Transverse colon (tissue), 4 donors: ENCODE measurements around the gene PIM3. TPM values are rescaled to one million over a fixed set of nuclear protein-coding genes. Genes with fewer than 3 reads are reported as not detected.

ENCODE experiments used
- DNase-seq: peaks from one replicate; pipeline ENCODE4 v3.0.0-alpha.2; 2019
- H3K27ac ChIP-seq, 4 donors: fragments of 200-600 bp; sonication (generic); 2 replicates each; pipeline ENCODE4 v1.5.1; 2016 to 2018; ENCODE audit warnings: inconsistent platforms in 4 of 4
- H3K27me3 ChIP-seq: fragments of 200-600 bp; sonication (generic); 2 replicates; pipeline ENCODE4 v1.5.1; 2017; ENCODE audit warnings: inconsistent platforms
- H3K36me3 ChIP-seq, 4 donors: fragments of 200-600 bp; sonication (generic); 2 replicates each; pipeline ENCODE4 v1.5.1; 2017 to 2019; ENCODE audit warnings: inconsistent platforms in 4 of 4
- H3K4me1 ChIP-seq, 4 donors: fragments of 200-600 bp; sonication (generic); 2 replicates each; pipeline ENCODE4 v1.5.1; 2017 to 2020; ENCODE audit warnings: inconsistent platforms in 4 of 4
- H3K4me3 ChIP-seq, 4 donors: fragments of 200-600 bp; sonication (generic); 1 replicate in 1 of 4; 2 replicates in 3 of 4; pipeline versions ENCODE4 v1.5.1 to v1.6.1; 2017 to 2019; ENCODE audit warnings: inconsistent platforms in 4 of 4
- H3K9me3 ChIP-seq, 2 donors: fragments of 200-600 bp; sonication (generic); 2 replicates each; pipeline ENCODE4 v1.5.1; 2017 to 2019; ENCODE audit warnings: inconsistent platforms in 2 of 2
- CTCF ChIP-seq, 5 experiments: fragments of 200-600 bp in 3 of 5; fragments of 450-650 bp in 2 of 5; sonication (generic) in 3 of 5; IDR thresholded peaks; 1 replicate in 2 of 5; 2 replicates in 3 of 5; pipeline ENCODE4 v1.5.1; 2016 to 2017; ENCODE audit warnings: antibody characterized with exemption in 5 of 5, inconsistent platforms in 3 of 5, mild to moderate bottlenecking in 2 of 5, moderate library complexity in 1 of 5
- EP300 ChIP-seq: sonication (generic); formaldehyde crosslinking; IDR thresholded peaks from one replicate; pipeline ENCODE4 v1.6.1; 2017; ENCODE audit warnings: antibody characterized with exemption, low read depth
- POLR2A ChIP-seq: fragments of 450-650 bp; IDR thresholded peaks from one replicate; pipeline ENCODE4 v1.6.1; 2016; ENCODE audit warnings: antibody characterized with exemption, mild to moderate bottlenecking, moderate library complexity
- POLR2AphosphoS5 ChIP-seq, 3 donors: sonication (generic); formaldehyde crosslinking; IDR thresholded peaks; one replicate each; pipeline ENCODE4 v1.6.1; 2016; ENCODE audit warnings: antibody characterized with exemption in 3 of 3
- WGBS, 2 donors: methylation state at CpG; one replicate each; pipeline ENCODE4 v1.1.5; 2018; ENCODE audit warnings: low coverage in 1 of 2; 5-methylcytosine and 5-hydroxymethylcytosine counted together
- in situ Hi-C, 4 donors: fragments of 200-750 bp; cut with MboI; loops; one replicate each; pipeline versions ENCODE4 v1.15.0 to v1.15.1; 2017; ENCODE audit warnings: low sequenced_read_pairs in 3 of 4, low pct_ligation_motif_present in 1 of 4, low pct_unique_long_range_greater_than_20kb in 1 of 4
- intact Hi-C: fragments of 100-400 bp; cut with DNase I; formaldehyde crosslinking; loops from one replicate; pipeline ENCODE4 v1.15.1; 2023; ENCODE audit warnings: low total_unique reads
- total RNA-seq, 4 donors: library from RNA; depleted of rRNA; stranded (reverse); fragments of >200 nt; gene quantifications; one replicate each; pipeline ENCODE4 v1.1.0, GENCODE V29; 2016

PIM3 gene
- total RNA-seq, 4 donors from 2014 or later, result 115 to 290 (median 147) TPM

DNA sequence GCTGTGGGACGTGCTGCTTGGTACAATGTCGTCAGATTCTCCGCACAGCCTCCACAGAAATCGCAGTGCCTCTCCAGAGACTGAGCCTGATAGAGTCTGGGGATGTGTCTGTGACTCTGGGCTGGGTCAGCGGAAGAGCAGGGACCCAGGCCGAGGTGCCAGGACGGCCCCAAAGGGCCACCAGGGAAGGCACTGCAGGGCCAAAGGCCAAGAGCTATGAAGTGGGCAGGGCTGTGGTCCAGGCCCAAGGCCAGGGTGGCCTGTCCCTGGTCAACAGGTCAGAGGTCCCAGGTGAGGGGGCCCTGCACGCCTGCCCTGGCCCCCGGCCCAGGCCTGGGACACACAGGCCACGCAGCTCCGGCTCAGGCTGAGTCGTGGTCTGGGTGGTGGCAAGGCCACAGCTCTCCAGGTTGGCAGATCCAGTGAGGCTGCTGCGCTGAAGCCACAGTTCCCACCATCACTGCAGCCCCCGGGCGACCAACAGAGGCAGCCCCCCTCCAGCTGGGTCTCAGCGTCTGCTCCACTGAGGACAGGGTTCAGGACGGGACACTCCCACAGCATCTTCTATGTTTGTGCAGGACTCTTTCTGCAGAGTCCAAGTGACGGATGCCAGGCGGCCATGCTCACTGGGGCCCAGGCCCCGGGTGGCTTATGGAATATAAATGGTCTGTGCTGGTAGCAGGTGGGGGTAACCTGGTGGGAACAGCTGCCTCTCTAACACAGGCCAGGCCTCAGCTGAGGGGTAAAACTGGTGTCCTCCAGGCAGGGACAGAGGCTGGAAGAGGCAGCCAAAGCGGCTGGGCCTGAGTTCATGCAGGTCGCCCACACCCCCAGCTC is 4.8 kb upstream of the PIM3 start:
- no peak overlapping the region for H3K27ac ChIP-seq
- H3K27me3 ChIP-seq, result no peaks in the 10 kb centered on the region
- in situ Hi-C loops (loop anchor here in 1 of 4 donors (25.0 kb wide), 1 partner anchor 93 kb away; the partner anchor contains the start of gene ZBED4), intact Hi-C loops (no loop called here)
- H3K4me1 ChIP-seq, result peaks cover 20 to 49% (median 35%) of the 10 kb centered on the region in 4 donors
- H3K9me3 ChIP-seq, result no peaks in the 10 kb centered on the region
- TF ChIP-seq POLR2AphosphoS5 (IDR thresholded peaks at IDR 0.05) (no peak), EP300 (no peak), POLR2A (no peak), CTCF (IDR thresholded peaks at IDR 0.05) (no peak)
- WGBS, 2 donors, result 95% methylated on average over 21 of the region's 22 CpGs; no CpG with 5 or more reads in 1 of the 2 donors
- H3K36me3 ChIP-seq, result no peaks in the 10 kb centered on the region
- peak; percentile 6 for DNase-seq
- no peak overlapping the region for H3K4me3 ChIP-seq

DNA sequence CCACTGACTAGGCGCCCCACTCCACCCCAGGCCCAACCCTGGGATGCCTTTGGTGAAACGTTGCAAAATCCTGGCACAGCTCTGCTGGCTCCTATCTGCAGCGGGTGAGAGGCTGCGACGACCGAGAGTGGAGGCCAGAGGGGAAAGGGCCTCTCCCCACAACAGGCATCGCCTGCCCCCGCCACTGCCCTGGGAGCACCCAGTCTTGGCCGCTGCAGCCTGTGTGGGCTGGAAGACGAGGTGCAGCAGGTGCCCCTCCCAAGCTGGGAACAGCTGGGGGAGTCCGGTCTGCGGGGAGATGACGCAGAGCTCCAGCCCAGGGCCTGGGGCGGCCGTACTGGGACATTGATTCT is 4.2 kb upstream of the PIM3 start:
- H3K27me3 ChIP-seq, result no peaks in the 10 kb centered on the region
- no peak for DNase-seq
- in situ Hi-C loops, result loop anchor here in 1 of 4 donors (25.0 kb wide), 1 partner anchor 94 kb away; the partner anchor contains the start of gene ZBED4
- H3K36me3 ChIP-seq, result no peaks in the 10 kb centered on the region
- 90% methylated on average over 15 of the region's 15 CpGs; no CpG with 5 or more reads in 1 of the 2 donors for WGBS, 2 donors
- TF ChIP-seq POLR2A, result no peak
- peaks cover 20 to 45% (median 33%) of the 10 kb centered on the region in 4 donors for H3K4me1 ChIP-seq
- intact Hi-C loops, result no loop called here
- no peak overlapping the region for H3K27ac ChIP-seq
- H3K4me3 ChIP-seq, result no peak overlapping the region
- no peaks in the 10 kb centered on the region for H3K9me3 ChIP-seq

GRCh38 chr22:49956914-49957825 is 3.4 kb upstream of the PIM3 start:
- in situ Hi-C loops (loop anchor here in 1 of 4 donors (25.0 kb wide), 1 partner anchor 95 kb away; the partner anchor contains the start of gene ZBED4), intact Hi-C loops (no loop called here)
- H3K4me3 ChIP-seq, result no peak overlapping the region
- no peak for DNase-seq
- no peak for TF ChIP-seq POLR2AphosphoS5 (IDR thresholded peaks at IDR 0.05)
- TF ChIP-seq CTCF (IDR thresholded peaks at IDR 0.05), result no peak
- TF ChIP-seq POLR2A, result no peak
- TF ChIP-seq EP300, result no peak
- 94 to 96% methylated on average over 10 to 19 of the region's 20 CpGs for WGBS, 2 donors
- H3K27me3 ChIP-seq, result no peaks in the 10 kb centered on the region
- no peaks in the 10 kb centered on the region for H3K36me3 ChIP-seq
- no peak overlapping the region for H3K27ac ChIP-seq
- peaks cover 16 to 38% (median 25%) of the 10 kb centered on the region in 4 donors for H3K4me1 ChIP-seq
- H3K9me3 ChIP-seq, result no peaks in the 10 kb centered on the region

- whole genome bisulfite sequencing, 2 donors, result 70 to 77% methylated on average over 2 to 12 of the region's 12 CpGs
- peak; percentile 44 for DNase-seq
- in situ Hi-C loops (loop anchor here in 1 of 4 donors (25.0 kb wide), 1 partner anchor 96 kb away; the partner anchor contains the start of gene ZBED4), intact Hi-C loops (loop anchor here (2.0 kb wide), 1 partner anchor 19 kb away; no protein-coding TSS in a partner anchor)
- Histone ChIP-seq H3K4me1 (peaks cover 11 to 35% (median 24%) of the 10 kb centered on the region in 4 donors), H3K36me3 (peaks cover 0 to 4% (median 2%) of the 10 kb centered on the region in 4 donors), H3K9me3 (no peaks in the 10 kb centered on the region), H3K4me3 (no peak overlapping the region), H3K27ac (no peak overlapping the region), H3K27me3 (no peaks in the 10 kb centered on the region)
- no peak for TF ChIP-seq POLR2A
- no peak for TF ChIP-seq CTCF (IDR thresholded peaks at IDR 0.05)
- no peak for TF ChIP-seq EP300
- TF ChIP-seq POLR2AphosphoS5 (IDR thresholded peaks at IDR 0.05), result no peak
Observed at GRCh38 chr22:49957826-49958365, 2.7 kb upstream of the PIM3 start.
